Daoy (cell line): ENCODE measurements around the gene PGGHG. TPM values are rescaled to one million over a fixed set of nuclear protein-coding genes. Genes with fewer than 3 reads are reported as not detected.

ENCODE experiments used
- DNase-seq: peaks from one replicate; pipeline ENCODE4 v3.0.0-alpha.2; 2015; ENCODE audit warnings: low read depth
- total RNA-seq: library from RNA; depleted of rRNA; stranded (reverse); fragments of >200 nt; shearing (Covaris generic); gene quantifications from 2 replicates; pipeline ENCODE4 v1.2.3, GENCODE V29; 2014

The PGGHG gene
- total RNA-seq, 1 experiment from 2014 or later: 1.4 TPM

GRCh38 chr11:269146-269890, 19.6 kb upstream of the PGGHG start:
- no peak for DNase-seq

DNA sequence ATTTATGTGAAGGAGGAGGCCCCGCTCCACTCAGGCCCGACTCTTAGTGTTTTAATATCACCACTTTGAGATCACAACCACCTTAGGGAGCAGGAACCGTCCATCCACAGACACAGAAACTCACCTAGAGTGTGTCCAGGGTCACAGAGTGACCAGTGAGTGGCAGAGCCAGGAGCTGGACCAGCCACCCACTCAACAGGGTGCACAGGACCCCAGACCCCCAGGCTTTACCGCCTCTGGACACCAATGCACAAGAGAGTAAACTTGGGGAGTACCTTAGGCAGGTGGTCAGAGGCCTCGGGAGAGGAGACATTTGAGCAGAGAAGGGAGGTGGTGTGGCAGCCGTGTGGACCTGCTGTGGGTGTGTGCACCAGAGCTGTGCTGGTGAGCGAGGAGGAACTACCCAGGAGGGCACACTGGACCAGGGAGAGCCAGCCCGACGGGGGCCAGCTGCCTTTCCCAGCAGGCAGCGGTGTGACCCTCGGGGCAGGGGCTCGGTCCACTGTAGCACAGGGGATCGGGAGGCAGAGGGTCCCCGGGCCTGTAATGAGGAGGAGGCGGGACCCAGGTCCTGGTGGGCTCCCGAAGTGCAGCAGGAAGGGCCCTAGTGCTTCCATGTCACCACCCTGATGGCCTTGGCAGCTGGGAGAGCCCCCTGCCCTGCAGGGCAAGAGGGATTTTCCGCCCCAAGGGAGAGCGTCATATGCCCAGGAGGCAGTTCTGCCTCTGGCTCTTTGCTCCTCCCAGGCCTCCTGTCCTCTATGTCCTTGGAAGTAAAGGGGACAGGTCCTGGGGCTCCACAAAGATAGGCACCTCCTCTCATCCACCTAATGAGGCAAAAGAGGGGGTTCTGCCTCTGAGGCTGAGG, 18.2 kb upstream of the PGGHG start:
- DNase-seq: no peak

- no peak for DNase-seq
Measured at GRCh38 chr11:271319-271715, 17.6 kb upstream of the PGGHG start.

- DNase-seq: no peak
Measured at GRCh38 chr11:272195-272930, 16.6 kb upstream of the PGGHG start.

- DNase-seq: no peak
Measured at GRCh38 chr11:272931-273198, 16.1 kb upstream of the PGGHG start.

- DNase-seq: no peak
Measured at GRCh38 chr11:276219-276618, 12.7 kb upstream of the PGGHG start.

DNA sequence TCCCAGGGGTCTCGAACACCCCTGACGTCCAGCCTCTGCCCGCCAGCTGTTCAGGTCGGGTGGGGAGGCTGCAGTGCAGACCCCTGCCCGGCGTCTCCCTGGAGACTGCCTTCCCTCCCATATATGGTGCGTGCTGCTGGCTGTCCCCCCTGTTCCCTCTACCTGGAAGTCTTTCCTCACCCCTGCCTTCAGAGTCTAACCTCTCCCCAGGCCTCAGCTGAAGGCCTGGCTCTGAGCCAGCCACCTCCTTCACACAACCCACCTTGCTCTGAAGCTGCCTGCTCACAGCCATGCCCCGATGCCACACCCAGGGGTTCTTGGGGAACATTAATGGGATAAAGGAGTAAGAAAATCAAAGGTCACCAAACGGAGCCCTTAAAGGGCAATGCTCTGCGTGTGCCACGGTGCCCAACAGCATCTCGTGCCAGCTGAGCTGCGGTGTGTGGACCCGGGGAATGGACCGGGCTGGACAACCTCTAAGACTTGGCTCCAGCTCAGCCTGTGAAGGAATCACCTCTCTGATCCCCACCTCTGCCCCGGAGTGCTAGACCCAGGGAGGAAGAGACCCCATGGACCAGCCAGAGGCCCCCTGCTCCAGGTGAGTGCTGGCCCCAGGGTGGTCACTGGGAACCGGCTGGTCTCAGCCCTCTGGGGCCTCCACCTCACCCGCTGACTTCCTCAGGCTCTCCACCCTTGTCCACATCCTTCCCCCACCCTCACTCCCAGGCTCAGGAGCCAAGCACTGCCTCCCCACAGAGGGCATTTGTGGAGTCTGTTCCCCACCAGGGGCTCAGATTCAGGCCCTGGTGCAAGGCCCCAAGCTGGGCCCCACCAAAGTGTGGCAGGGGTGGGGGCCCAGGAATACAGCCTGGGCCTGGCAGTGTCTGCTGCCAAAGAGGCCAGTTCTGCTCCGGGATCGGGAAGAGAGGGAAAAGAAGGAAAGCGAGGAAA, 10.7 kb upstream of the PGGHG start, which contains the start of gene NLRP6:
TSS of gene NLRP6 (plus strand) at position 407 of the 951 bp plus-strand sequence. CDS start at position 570, 163 bp downstream.
- no peak for DNase-seq

DNA sequence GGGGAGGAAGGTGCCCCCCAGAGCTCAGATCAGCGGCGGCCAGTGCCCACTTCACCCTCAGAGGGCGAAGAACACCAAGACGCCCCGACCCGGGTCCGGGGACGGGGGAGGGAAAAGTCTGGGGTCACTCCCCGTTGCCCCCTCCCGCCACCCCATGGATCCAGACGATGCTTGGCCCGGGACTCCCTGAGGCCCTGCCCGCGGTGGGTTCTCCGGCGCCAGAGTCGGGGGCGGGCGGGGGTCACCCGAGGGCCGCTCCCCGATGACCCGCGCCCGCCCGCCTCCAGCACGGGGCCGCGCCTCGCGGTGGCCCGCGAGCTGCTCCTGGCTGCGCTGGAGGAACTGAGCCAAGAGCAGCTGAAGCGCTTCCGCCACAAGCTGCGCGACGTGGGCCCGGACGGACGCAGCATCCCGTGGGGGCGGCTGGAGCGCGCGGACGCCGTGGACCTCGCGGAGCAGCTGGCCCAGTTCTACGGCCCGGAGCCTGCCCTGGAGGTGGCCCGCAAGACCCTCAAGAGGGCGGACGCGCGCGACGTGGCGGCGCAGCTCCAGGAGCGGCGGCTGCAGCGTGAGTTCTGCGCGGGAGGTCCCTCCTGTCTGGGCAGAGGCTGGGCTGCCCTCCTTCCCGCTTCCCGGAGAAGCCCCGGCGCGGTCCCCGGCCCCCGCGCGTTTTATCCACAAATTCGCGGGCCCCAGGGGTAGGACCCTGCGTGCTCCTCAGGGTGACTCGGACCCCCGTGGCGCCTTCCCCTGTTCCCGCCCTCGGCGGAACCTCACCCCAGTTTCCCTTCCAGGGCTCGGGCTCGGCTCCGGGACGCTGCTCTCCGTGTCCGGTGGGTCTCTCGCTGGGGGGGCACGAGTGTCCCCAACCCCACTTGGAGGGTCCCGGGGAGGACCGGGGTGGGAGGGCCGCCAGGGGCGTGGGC, 9.6 kb upstream of the PGGHG start:
- no peak for DNase-seq

- no peak for DNase-seq
Measured at GRCh38 chr11:279966-280705, 8.8 kb upstream of the PGGHG start.

DNA sequence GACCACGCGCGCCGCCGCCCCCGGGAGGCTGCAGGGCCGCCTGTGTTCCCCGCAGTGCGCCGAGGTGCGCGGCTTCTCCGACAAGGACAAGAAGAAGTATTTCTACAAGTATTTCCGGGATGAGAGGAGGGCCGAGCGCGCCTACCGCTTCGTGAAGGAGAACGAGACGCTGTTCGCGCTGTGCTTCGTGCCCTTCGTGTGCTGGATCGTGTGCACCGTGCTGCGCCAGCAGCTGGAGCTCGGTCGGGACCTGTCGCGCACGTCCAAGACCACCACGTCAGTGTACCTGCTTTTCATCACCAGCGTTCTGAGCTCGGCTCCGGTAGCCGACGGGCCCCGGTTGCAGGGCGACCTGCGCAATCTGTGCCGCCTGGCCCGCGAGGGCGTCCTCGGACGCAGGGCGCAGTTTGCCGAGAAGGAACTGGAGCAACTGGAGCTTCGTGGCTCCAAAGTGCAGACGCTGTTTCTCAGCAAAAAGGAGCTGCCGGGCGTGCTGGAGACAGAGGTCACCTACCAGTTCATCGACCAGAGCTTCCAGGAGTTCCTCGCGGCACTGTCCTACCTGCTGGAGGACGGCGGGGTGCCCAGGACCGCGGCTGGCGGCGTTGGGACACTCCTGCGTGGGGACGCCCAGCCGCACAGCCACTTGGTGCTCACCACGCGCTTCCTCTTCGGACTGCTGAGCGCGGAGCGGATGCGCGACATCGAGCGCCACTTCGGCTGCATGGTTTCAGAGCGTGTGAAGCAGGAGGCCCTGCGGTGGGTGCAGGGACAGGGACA, 8.0 kb upstream of the PGGHG start:
- no peak for DNase-seq

DNA sequence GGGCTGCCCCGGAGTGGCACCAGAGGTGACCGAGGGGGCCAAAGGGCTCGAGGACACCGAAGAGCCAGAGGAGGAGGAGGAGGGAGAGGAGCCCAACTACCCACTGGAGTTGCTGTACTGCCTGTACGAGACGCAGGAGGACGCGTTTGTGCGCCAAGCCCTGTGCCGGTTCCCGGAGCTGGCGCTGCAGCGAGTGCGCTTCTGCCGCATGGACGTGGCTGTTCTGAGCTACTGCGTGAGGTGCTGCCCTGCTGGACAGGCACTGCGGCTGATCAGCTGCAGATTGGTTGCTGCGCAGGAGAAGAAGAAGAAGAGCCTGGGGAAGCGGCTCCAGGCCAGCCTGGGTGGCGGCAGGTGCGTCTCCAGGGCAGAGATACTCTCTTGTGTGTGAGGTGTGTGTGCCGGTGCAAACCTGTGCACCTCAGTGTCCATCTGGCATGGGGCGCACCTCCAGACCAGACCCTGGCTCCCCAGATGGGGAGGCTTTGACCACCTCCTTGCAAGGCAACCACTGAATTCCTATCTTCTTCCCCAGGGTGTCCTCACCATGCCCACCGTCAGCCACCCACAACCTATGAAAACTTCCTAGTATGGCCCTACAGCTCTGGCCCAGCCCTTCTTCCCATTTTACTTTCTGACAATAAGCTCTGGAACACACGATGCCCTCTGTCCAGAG, 7.3 kb upstream of the PGGHG start:
- DNase-seq: no peak

DNA sequence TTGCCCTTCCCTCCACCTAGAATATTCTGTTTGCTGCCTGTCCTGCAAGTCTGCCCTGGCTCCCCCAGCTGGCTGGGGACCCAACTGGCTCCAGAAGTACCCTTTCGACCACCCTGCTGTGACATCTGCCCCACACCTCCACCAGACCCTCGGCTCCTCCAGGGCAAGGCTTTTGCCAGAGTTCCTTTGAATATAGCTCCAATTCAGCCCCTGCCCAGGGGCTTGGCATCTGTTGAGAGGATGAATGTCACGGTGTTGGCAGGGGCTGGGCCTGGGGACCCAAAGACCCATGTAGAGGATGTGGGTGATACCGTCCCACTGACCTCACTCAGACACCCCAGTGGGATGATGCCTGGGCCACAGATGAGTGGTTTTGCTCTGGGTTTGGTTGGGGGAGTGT, 6.8 kb upstream of the PGGHG start:
- no peak for DNase-seq

DNA sequence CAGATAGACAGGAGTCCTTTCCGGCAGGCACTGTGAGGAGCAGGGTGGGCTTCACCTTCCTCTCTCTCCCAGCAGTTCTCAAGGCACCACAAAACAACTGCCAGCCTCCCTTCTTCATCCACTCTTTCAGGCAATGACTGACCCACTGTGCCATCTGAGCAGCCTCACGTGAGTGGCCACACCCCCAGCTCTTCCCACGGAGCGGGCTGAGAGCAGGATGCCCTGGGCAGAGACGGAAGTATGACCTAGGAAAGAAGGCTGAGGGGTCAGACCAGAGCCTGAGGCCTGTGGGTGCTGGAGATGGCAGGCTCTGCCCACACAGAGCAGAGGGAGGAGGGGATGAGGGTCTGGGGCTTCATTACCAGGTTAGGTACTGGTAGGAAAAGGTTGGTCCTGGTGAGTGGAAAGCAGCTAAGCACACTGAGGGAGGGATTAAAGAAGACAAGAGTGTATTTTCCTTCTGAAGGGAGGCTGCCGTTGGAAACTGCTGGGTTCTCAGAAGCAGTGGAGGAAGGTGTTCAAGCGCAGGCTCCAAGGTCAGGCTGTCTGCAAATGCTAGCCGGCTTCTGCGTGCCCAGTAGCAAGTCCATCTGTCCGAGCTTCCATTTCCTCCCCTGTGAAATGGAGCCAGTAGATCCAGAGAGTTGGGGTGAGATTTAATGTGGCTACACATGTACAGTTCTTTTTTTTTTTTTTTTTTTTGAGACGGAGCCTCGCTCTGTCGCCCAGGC, 6.1 kb upstream of the PGGHG start:
- no peak for DNase-seq

DNA sequence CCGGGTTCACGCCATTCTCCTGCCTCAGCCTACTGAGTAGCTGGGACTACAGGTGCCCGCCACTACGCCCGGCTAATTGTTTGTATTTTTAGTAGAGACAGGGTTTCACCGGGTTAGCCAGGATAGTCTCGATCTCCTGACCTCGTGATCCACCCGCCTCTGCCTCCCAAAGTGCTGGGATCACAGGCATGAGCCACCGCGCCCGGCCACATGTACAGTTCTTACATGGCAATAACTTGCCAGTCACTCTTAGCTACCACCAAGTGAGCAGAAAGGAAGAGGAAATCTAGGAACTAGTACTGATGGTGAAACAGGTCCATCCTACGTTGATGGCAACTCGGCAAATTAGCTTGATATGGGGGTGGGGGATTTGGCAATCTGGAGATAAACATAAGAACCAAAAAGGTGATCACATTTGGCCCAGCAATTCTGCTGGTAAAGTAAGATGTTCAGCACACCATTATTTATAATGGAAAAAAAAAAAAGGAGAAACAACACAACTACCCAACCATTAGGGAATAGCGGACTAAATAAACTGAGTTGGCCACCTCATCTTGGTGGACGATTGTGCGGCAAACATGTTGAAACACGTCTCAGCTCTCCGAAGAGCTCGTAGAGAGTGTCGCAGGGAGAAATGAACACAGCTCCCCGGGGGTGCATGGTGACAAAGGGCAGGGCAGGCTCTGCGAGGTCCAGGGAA, 5.4 kb upstream of the PGGHG start:
- no peak for DNase-seq

GRCh38 chr11:284105-285020, 4.6 kb upstream of the PGGHG start:
- no peak for DNase-seq
